Tibial artery (tissue), 4 donors: ENCODE measurements around the gene ROR1.

ENCODE experiments used
- DNase-seq, 2 donors: peaks; one replicate each; pipeline ENCODE4 v3.0.0-alpha.2; 2019
- H3K27ac ChIP-seq, 2 donors: fragments of 200-600 bp; sonication (generic) in 1 of 2; 1 replicate in 1 of 2; 2 replicates in 1 of 2; pipeline ENCODE4 v1.5.1; 2018 to 2019; ENCODE audit warnings: mild to moderate bottlenecking in 1 of 2
- H3K27me3 ChIP-seq, 2 donors: fragments of 200-600 bp; sonication (generic) in 1 of 2; one replicate each; pipeline versions ENCODE4 v1.5.1 to v1.6.0; 2016 to 2019
- H3K36me3 ChIP-seq, 3 donors: fragments of 200-600 bp; sonication (generic) in 2 of 3; one replicate each; pipeline ENCODE4 v1.5.1; 2016 to 2019; ENCODE audit warnings: mild to moderate bottlenecking in 2 of 3
- H3K4me1 ChIP-seq, 4 donors: fragments of 200-600 bp; sonication (generic) in 2 of 4; 1 replicate in 3 of 4; 2 replicates in 1 of 4; pipeline ENCODE4 v1.5.1; 2016 to 2019
- H3K4me3 ChIP-seq, 2 donors: fragments of 200-600 bp; sonication (generic) in 1 of 2; 1 replicate in 1 of 2; 2 replicates in 1 of 2; pipeline ENCODE4 v1.5.1; 2018 to 2019; ENCODE audit warnings: mild to moderate bottlenecking in 2 of 2
- H3K9me3 ChIP-seq, 3 donors: fragments of 200-600 bp; sonication (generic) in 1 of 3; one replicate each; pipeline ENCODE4 v1.5.1; 2016 to 2019
- intact Hi-C: fragments of 100-400 bp; cut with DNase I; formaldehyde crosslinking; loops from one replicate; pipeline ENCODE4 v1.15.0; 2023; ENCODE audit warnings: low total_unique reads
- TF ChIP-seq, protein P1 (sequence below), 2 experiments: fragments of 200-600 bp in 1 of 2; fragments of 450-650 bp in 1 of 2; IDR thresholded peaks; one replicate each; pipeline ENCODE4 v1.5.1; 2017 to 2019; ENCODE audit warnings: antibody characterized with exemption in 2 of 2, mild to moderate bottlenecking in 1 of 2, moderate library complexity in 1 of 2

The ROR1 gene

DNA sequence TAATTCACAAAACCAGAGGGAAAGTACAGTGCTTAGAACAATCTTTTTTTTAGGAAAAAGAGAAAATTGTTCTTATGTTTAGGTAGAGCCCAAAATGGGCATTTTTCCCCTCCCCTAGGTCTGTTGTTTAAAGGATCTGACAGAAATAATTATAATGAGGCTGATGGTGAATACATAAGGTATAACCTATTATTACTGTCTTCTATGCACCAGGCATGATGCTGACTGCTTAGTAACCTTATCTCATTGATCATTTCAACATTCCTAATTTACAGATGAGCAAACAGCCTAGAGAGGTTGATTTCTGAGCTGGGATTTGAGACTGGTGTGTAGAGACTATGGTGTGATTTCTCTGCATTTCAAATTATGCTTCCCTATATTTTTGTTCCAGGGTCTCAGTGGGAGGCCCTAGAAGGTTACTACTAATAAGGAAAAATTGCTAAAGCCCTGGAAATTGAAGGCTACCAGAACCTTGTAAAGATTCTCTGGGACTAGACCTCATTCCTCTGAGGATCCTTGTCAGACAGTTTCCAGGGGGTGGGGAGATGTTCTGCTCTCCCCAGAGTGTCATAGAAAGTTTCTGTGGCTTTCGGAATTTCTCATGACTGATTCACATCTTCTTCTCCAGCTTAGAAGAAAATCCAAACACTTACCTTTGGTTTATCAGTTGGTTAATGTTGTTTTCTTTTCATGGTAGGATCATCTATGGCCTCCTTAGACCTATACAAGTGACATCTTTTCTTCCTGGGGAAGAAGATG, 44.9 kb downstream of the ROR1 start:
- no peak overlapping the region for H3K4me3 ChIP-seq
- intact Hi-C loops = no loop called here
- DNase-seq = no peak

DNA sequence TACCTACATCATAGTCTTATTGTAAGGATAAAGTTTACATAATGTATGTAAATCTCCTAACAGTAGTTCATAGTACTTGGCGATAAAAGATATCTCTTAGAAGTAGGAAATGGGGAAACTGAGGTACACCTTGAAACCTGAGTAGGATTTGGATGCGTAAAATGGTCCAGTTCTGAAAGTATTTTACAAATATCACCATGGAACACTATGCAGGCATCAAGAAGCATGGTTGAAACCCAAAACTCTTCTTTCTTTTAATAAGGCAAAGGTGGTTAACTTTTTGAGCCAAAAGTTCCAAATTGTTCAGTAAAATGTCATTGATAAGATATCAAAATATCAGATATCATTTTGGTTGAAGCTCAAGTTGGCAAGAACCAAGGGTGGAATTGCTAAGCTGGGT, 46.0 kb downstream of the ROR1 start:
- no peak for DNase-seq
- no peak overlapping the region for H3K27ac ChIP-seq
- intact Hi-C loops = loop anchor here (5.0 kb wide), 1 partner anchor 263 kb away; no protein-coding TSS in a partner anchor
- no peak overlapping the region for H3K4me3 ChIP-seq
- H3K4me1 ChIP-seq = peaks cover 0 to 68% (median 23%) of the 10 kb centered on the region in 4 donors
- TF ChIP-seq, protein P1, sequence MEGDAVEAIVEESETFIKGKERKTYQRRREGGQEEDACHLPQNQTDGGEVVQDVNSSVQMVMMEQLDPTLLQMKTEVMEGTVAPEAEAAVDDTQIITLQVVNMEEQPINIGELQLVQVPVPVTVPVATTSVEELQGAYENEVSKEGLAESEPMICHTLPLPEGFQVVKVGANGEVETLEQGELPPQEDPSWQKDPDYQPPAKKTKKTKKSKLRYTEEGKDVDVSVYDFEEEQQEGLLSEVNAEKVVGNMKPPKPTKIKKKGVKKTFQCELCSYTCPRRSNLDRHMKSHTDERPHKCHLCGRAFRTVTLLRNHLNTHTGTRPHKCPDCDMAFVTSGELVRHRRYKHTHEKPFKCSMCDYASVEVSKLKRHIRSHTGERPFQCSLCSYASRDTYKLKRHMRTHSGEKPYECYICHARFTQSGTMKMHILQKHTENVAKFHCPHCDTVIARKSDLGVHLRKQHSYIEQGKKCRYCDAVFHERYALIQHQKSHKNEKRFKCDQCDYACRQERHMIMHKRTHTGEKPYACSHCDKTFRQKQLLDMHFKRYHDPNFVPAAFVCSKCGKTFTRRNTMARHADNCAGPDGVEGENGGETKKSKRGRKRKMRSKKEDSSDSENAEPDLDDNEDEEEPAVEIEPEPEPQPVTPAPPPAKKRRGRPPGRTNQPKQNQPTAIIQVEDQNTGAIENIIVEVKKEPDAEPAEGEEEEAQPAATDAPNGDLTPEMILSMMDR (IDR thresholded peaks at IDR 0.05) = no peak
- no peaks in the 10 kb centered on the region for H3K9me3 ChIP-seq
- no peaks in the 10 kb centered on the region for H3K36me3 ChIP-seq
- H3K27me3 ChIP-seq = no peaks in the 10 kb centered on the region

More for the DNA sequence above, 44.9 kb downstream of the ROR1 start:
- peaks cover 0 to 78% (median 33%) of the 10 kb centered on the region in 4 donors for H3K4me1 ChIP-seq
- TF ChIP-seq, protein P1 (IDR thresholded peaks at IDR 0.05) = no peak
- H3K9me3 ChIP-seq = no peaks in the 10 kb centered on the region
- H3K27me3 ChIP-seq = no peaks in the 10 kb centered on the region
- H3K27ac ChIP-seq = no peak overlapping the region
- no peaks in the 10 kb centered on the region for H3K36me3 ChIP-seq

DNA sequence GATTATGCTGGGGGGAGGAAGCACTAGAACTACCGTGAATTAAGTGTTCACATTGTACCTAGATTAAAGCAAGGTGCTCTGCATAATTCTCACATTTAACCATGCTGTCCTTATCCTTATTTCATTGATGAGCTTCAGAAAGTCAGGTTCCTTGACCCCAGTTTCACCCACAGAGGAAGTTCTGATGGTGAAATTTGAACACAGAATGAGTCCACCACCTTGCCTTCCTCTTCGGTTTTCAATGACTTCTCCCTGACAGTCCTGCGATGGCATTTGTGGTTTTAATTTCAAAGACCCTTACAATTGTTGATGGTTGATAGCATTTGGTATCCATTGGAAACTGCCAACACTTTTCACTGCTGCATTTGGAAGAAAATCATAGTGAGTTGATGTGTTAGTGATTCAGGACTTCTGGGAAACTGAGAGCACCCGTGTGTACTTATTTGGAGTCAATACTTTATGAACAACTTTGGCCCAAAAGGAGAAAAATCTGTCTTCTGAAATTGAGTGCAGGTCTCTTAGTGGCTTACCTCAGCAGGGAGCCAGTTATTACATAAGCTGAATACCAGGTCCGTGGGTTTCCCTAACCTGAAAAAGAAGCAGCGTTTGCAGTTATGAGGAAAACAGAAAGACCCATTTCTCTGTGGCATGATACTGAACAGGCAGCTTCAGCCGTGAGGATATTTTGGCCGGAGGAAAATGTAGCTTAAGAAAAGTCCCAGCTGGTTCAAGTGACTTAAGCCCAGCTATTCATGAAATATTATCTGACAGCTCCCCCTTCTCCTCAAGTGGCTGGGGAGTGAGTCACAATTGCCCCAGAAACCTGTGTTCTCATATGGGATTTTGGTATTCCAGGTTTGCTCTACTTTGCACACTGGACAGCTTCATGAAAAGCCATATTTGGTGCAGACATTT, 47.5 kb downstream of the ROR1 start:
- Histone ChIP-seq H3K9me3 (no peaks in the 10 kb centered on the region), H3K36me3 (no peaks in the 10 kb centered on the region), H3K27ac (peak overlapping the region; percentile 4 to 25), H3K27me3 (no peaks in the 10 kb centered on the region), H3K4me1 (peaks cover 0 to 54% (median 18%) of the 10 kb centered on the region in 4 donors), H3K4me3 (no peak overlapping the region)
- no peak for DNase-seq
- TF ChIP-seq, protein P1 (IDR thresholded peaks at IDR 0.05) = no peak
- intact Hi-C loops = loop anchor here (5.0 kb wide), 1 partner anchor 261 kb away; no protein-coding TSS in a partner anchor

DNA sequence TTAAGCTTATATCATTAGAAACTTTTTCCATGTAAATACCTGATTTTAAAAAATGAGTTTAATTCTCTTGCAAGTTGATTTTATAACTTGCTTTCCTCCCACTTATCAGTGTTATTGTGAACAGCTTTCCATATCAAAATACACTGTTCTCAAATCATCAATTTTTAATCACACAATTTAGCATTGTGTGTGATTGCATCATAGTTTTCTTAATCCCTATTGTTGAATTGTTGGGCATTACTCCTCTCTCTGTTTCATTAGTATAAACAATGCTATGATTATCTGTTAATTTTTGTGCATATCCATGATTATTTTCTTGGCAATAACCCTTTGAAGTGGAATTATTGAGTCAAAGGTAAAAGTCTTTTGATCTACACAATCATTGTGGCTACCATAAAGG, 48.7 kb downstream of the ROR1 start:
- TF ChIP-seq, protein P1 (IDR thresholded peaks at IDR 0.05) = no peak
- Histone ChIP-seq H3K4me1 (peaks cover 0 to 50% (median 14%) of the 10 kb centered on the region in 4 donors), H3K27me3 (no peaks in the 10 kb centered on the region), H3K27ac (no peak overlapping the region), H3K36me3 (no peaks in the 10 kb centered on the region), H3K4me3 (no peak overlapping the region), H3K9me3 (no peaks in the 10 kb centered on the region)
- DNase-seq = no peak
- intact Hi-C loops = loop anchor here (5.0 kb wide), 1 partner anchor 260 kb away; no protein-coding TSS in a partner anchor

DNA sequence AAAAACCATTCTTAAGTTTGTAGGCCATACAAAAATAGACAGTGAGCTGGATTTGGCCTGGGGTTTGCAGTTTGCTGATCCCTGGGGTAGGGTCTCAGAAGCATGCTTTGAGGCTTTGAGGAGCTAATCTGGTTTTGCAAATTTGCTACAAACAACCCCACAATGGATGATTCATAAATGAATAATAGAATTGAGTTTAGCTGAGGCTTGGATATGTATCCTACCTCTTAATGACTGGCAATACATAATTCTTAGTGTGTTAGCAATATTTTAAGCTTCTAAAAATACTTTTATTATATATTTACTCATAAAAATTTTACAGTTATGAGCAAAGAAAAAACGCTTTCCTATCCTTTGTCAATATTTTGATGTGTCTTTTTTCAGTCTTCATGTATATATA, 50.6 kb downstream of the ROR1 start:
- TF ChIP-seq, protein P1 (IDR thresholded peaks at IDR 0.05) = no peak
- DNase-seq = no peak
- intact Hi-C loops = loop anchor here (5.0 kb wide), 1 partner anchor 258 kb away; no protein-coding TSS in a partner anchor
- Histone ChIP-seq H3K27me3 (no peaks in the 10 kb centered on the region), H3K27ac (no peak overlapping the region), H3K9me3 (no peaks in the 10 kb centered on the region), H3K4me1 (peaks cover 0 to 50% (median 18%) of the 10 kb centered on the region in 4 donors), H3K4me3 (no peak overlapping the region), H3K36me3 (no peaks in the 10 kb centered on the region)
